ENCODE measurements around the gene OSCAR.

Gene OSCAR, protein sequence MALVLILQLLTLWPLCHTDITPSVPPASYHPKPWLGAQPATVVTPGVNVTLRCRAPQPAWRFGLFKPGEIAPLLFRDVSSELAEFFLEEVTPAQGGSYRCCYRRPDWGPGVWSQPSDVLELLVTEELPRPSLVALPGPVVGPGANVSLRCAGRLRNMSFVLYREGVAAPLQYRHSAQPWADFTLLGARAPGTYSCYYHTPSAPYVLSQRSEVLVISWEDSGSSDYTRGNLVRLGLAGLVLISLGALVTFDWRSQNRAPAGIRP

DNA sequence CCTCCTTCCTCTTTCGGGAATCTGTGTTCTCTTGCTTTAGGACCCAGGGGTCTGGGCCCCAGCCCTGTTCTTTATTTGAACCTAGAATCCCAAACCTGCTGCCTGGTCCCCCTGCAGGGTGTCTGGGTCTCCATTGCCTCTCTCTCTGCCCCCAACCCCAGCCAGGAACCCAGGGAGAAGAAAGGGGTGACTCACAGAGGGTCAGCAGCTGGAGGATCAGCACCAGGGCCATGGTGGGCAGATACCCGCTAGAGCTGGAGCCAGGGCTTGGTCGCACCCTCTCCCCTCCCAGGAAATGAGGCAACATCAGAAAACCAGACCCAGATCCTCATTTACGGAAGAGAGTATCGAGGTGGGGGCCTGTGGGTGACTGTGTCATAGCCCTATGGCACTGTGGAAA is at the start of gene OSCAR:
TSS of gene OSCAR (minus strand) at position 243 of the 400 bp plus-strand sequence. CDS start at position 232, 11 bp downstream.
- TF ChIP-seq, protein P1, sequence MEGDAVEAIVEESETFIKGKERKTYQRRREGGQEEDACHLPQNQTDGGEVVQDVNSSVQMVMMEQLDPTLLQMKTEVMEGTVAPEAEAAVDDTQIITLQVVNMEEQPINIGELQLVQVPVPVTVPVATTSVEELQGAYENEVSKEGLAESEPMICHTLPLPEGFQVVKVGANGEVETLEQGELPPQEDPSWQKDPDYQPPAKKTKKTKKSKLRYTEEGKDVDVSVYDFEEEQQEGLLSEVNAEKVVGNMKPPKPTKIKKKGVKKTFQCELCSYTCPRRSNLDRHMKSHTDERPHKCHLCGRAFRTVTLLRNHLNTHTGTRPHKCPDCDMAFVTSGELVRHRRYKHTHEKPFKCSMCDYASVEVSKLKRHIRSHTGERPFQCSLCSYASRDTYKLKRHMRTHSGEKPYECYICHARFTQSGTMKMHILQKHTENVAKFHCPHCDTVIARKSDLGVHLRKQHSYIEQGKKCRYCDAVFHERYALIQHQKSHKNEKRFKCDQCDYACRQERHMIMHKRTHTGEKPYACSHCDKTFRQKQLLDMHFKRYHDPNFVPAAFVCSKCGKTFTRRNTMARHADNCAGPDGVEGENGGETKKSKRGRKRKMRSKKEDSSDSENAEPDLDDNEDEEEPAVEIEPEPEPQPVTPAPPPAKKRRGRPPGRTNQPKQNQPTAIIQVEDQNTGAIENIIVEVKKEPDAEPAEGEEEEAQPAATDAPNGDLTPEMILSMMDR (IDR thresholded peaks at IDR 0.05): no peak

DNA sequence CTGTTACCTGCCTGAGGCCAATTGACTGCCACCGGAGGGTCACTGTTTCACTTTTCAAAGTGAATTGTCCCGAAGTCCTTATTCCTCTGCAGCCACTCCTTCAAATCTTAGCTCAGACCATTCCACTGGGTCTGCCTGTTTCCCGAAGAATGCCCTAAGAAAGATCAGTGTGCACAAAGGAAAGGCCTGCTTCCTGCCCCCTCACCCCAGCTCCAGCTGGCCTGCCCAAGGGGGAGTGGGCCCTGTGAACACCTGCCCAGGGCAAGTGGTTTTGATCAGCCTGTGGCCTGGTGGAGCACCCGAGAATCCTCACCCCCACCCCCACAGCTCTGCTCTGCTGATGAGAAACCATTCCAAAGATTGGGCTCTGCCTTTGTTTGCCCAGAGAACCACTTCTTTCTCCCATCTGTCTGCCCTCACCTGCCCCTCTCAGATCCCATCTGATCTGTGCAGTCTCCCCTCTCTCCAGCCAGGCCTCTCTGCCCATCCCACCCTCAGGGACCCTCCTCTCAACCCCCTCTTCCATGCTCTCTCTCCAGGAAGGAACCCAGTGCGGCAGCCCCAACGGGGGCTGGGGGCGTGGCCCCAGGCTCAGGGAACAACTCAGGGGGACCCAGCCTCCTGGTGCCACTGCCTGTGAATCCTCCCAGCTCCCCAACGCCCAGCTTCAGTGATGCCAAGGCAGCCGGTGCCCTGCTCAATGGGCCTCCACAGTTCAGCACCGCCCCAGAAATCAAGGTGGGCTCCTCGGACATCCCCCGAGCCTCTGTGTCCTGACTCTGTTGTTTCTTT is 48.6 kb upstream of the OSCAR start:
- TF ChIP-seq, protein P1 (IDR thresholded peaks at IDR 0.05): no peak

DNA sequence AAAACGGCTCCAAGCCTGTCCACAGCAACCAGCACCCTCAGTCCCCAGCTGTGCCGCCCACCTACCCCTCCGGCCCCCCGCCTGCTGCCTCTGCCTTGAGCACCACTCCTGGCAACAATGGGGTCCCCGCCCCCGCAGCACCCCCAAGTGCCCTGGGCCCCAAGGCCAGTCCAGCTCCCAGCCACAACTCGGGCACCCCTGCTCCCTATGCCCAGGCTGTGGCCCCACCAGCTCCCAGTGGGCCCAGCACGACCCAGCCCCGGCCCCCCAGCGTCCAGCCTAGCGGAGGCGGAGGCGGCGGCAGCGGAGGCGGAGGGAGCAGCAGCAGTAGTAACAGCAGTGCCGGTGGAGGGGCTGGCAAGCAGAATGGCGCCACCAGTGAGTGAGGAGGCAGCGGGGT is 47.6 kb upstream of the OSCAR start:
- TF ChIP-seq, protein P1 (IDR thresholded peaks at IDR 0.05): no peak

DNA sequence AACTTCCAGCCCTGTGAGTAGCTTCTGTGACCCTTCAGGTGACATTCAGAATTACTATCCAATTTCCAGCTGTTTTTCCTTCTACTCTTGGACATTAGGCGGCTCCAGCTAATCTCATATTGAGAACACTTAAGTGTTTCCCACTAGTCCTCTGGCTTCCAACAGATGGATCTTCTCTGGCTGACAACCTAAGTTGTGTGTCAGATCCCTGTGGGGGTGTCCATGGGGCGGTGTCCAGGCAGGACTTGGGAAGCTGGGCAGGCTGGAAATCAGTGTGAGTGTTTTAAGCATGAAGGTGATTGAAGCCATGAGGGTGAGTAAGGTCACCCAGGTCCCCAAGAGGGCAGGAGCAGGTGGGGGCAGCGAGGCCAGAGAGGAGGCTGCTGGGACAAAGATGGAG is 47.1 kb upstream of the OSCAR start:
- TF ChIP-seq, protein P1 (IDR thresholded peaks at IDR 0.05): no peak

DNA sequence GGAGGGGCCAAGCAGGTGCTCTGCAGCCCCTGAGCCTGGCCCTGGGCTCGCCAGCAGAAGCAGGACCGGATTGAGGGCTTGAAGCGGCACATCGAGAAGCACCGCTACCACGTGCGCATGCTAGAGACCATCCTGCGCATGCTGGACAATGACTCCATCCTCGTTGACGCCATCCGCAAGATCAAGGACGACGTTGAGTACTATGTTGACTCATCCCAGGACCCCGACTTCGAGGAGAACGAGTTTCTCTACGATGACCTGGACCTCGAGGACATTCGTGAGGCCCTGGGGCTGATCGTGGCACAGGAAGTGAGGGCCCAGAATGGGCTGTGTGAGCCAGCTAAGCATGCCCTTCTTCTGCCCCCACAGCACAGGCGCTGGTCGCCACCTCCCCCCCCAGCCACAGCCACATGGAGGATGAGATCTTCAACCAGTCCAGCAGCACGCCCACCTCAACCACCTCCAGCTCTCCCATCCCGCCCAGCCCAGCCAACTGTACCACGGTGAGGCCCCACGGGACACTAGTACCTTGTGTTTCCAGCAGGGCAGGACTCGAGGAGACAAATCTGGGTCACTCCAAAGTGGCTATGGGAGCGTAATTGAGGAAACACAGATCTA is 45.0 kb upstream of the OSCAR start:
- TF ChIP-seq, protein P1 (IDR thresholded peaks at IDR 0.05): no peak

DNA sequence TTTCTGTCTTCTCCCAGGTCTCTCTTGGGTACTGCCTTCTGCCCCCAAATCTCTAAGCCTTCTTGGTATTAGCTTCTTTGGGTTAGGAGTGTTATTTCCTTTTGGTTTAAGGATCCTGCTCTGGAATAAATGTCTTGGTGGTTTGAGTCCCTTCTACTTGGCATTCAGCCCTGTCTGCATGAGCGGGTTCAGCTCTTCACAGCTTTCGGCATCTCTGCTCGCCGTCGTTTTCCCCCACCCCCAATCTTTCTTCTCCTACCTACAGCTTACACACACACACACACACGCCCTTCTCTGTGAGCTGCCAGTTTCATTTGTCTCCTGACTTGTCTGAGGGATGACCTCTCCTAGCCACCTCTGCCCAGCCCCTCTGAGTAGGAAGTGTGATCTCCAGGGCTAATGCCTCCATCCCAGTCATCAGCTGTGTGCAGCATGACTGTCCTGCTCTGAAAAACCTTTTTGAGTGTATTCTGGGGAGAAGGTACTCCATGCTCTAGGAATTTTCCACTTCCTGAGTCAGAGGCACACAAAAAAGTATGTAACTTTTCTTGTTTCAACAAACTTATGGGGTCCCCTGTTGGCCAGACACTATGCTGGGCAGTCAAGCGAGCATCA is 41.7 kb upstream of the OSCAR start:
- TF ChIP-seq, protein P1 (IDR thresholded peaks at IDR 0.05): no peak

DNA sequence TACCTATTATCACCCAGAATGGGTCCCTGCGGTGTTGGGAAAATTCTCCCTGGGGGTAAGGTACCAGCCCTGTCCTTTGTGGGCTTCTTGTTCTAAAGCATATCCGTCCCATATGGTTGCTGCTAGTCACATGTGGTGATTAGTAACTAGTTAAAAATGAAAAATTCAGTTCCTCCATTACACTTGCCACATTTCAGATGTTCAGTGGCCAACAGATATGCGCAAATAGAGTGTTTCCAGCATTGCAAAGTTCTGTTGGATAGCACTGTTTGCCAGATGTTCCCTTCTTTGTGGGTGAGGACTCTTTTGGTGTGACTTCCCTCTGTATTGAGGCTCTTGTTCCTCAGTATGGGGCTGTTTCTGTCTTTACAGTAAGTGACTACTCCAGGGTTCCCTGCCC is 40.8 kb upstream of the OSCAR start:
- TF ChIP-seq, protein P1 (IDR thresholded peaks at IDR 0.05): no peak

Measured in LNCAP (cell line).